Glutamatergic neuron (in vitro differentiated cells): Measurements from ENCODE around the gene B3GNT4. TPM values are rescaled to one million over a fixed set of nuclear protein-coding genes. Genes with fewer than 3 reads are reported as not detected.

ENCODE experiments used
- DNase-seq: peaks from one replicate; pipeline ENCODE4 v3.0.0; 2022
- H3K27ac Mint-ChIP-seq: one replicate; pipeline ENCODE4 v1.8.0; 2020; ENCODE audit warnings: mild to moderate bottlenecking, mixed read lengths, inconsistent platforms; ENCODE audit not compliant: unreplicated experiment
- H3K27me3 Mint-ChIP-seq: one replicate; pipeline ENCODE4 v1.8.0; 2020; ENCODE audit warnings: mild to moderate bottlenecking, moderate library complexity, mixed read lengths, inconsistent platforms; ENCODE audit not compliant: unreplicated experiment
- H3K36me3 Mint-ChIP-seq: one replicate; pipeline ENCODE4 v1.8.0; 2020; ENCODE audit warnings: mild to moderate bottlenecking, mixed read lengths, inconsistent platforms; ENCODE audit not compliant: unreplicated experiment
- H3K4me1 Mint-ChIP-seq: one replicate; pipeline ENCODE4 v1.8.0; 2020; ENCODE audit warnings: mild to moderate bottlenecking, low read depth, mixed read lengths, inconsistent platforms; ENCODE audit not compliant: unreplicated experiment
- H3K4me3 Mint-ChIP-seq: one replicate; pipeline ENCODE4 v1.8.0; 2020; ENCODE audit warnings: mild to moderate bottlenecking, mixed read lengths, inconsistent platforms; ENCODE audit not compliant: unreplicated experiment
- H3K9me3 Mint-ChIP-seq: one replicate; pipeline ENCODE4 v1.8.0; 2020; ENCODE audit warnings: mild to moderate bottlenecking, moderate library complexity, mixed read lengths, inconsistent platforms; ENCODE audit not compliant: unreplicated experiment
- total RNA-seq: library from RNA; stranded (reverse); fragmentation: NEBNext Ultra II Directional; extraction: Animal tissue kit (Norgen Biotek cat#: 25700); gene quantifications from one replicate; pipeline ENCODE4 v1.2.1, GENCODE V29; 2021; ENCODE audit not compliant: unreplicated experiment
- TF ChIP-seq, protein P1 (sequence below): fragments of 200-600 bp; sonication (generic); IDR thresholded peaks from one replicate; pipeline ENCODE4 v1.5.0; 2021; ENCODE audit not compliant: partially characterized antibody, unreplicated experiment

The B3GNT4 gene
- total RNA-seq, 1 donor from 2014 or later: 1.8 TPM

DNA sequence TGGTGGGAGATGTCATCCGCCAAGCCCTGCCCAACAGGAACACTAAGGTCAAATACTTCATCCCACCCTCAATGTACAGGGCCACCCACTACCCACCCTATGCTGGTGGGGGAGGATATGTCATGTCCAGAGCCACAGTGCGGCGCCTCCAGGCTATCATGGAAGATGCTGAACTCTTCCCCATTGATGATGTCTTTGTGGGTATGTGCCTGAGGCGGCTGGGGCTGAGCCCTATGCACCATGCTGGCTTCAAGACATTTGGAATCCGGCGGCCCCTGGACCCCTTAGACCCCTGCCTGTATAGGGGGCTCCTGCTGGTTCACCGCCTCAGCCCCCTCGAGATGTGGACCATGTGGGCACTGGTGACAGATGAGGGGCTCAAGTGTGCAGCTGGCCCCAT, 3.5 kb downstream of the B3GNT4 start:
- no peak overlapping the region for H3K4me3 Mint-ChIP-seq
- H3K27me3 Mint-ChIP-seq: peaks cover 12% of the 10 kb centered on the region
- peaks cover 8% of the 10 kb centered on the region for H3K9me3 Mint-ChIP-seq
- TF ChIP-seq, protein P1, sequence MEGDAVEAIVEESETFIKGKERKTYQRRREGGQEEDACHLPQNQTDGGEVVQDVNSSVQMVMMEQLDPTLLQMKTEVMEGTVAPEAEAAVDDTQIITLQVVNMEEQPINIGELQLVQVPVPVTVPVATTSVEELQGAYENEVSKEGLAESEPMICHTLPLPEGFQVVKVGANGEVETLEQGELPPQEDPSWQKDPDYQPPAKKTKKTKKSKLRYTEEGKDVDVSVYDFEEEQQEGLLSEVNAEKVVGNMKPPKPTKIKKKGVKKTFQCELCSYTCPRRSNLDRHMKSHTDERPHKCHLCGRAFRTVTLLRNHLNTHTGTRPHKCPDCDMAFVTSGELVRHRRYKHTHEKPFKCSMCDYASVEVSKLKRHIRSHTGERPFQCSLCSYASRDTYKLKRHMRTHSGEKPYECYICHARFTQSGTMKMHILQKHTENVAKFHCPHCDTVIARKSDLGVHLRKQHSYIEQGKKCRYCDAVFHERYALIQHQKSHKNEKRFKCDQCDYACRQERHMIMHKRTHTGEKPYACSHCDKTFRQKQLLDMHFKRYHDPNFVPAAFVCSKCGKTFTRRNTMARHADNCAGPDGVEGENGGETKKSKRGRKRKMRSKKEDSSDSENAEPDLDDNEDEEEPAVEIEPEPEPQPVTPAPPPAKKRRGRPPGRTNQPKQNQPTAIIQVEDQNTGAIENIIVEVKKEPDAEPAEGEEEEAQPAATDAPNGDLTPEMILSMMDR: no peak
- peaks cover 11% of the 10 kb centered on the region for H3K36me3 Mint-ChIP-seq
- H3K27ac Mint-ChIP-seq: no peak overlapping the region
- H3K4me1 Mint-ChIP-seq: peaks cover 2% of the 10 kb centered on the region
- no peak for DNase-seq

DNA sequence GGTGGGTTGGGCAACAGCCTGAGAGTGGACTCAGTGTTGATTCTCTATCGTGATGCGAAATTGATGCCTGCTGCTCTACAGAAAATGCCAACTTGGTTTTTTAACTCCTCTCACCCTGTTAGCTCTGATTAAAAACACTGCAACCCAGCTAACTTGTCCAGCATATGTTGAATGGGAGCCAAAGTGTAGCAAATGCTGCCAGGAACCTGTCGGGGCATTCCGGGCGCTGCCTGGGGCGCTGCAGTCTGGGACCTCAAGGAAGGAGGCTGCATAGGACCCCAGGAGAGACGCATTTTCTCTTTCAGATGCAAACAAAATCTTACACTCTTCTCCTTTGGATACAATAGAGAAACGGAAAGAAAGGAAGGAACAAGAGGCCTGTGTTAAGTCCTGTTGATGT, 3.9 kb downstream of the B3GNT4 start:
- H3K27me3 Mint-ChIP-seq: peaks cover 12% of the 10 kb centered on the region
- no peak overlapping the region for H3K27ac Mint-ChIP-seq
- no peak overlapping the region for H3K4me3 Mint-ChIP-seq
- peaks cover 2% of the 10 kb centered on the region for H3K4me1 Mint-ChIP-seq
- H3K9me3 Mint-ChIP-seq: peaks cover 8% of the 10 kb centered on the region
- TF ChIP-seq, protein P1: no peak
- peaks cover 11% of the 10 kb centered on the region for H3K36me3 Mint-ChIP-seq
- no peak for DNase-seq

DNA sequence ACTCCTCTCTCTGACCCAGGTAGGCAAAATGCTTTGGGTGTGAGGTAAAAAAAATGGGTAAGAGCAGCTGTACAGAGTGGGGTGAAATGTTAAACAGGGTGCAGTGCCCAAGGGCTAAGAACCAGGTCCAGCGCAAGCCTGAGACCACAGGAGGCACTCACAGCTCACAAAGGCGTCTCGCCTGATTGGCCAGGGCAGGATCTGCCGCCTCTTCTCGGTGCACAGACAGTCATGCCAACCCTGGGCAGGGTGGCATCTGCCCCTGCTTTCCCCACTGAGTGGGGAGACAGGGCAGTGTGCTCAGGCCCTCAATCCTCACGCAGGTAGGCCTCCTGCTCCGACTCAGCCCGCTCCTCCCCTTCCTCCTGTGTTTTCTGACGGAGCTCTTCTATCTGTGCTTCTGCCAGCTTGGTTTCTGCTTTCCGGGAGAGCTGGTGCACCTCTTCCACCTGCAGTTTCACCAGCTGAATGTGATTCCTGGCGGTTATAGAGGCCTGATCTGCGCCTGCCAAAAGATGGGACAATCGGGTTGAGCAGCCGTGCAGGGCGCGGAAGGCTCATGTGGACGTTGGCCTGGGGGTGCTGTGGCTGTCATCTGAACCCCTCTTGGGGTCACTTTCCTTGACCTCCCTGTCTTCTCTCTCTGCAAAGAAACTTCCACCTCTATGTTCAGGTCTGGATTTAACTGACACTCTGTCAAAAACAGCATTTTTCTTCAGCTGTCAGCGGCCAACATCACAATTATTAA, 4.7 kb downstream of the B3GNT4 start:
- no peak overlapping the region for H3K4me3 Mint-ChIP-seq
- peaks cover 11% of the 10 kb centered on the region for H3K27me3 Mint-ChIP-seq
- TF ChIP-seq, protein P1: no peak
- peaks cover 8% of the 10 kb centered on the region for H3K9me3 Mint-ChIP-seq
- H3K27ac Mint-ChIP-seq: peak overlapping the region; percentile 37
- DNase-seq: no peak
- peaks cover 2% of the 10 kb centered on the region for H3K4me1 Mint-ChIP-seq
- H3K36me3 Mint-ChIP-seq: peaks cover 11% of the 10 kb centered on the region

DNA sequence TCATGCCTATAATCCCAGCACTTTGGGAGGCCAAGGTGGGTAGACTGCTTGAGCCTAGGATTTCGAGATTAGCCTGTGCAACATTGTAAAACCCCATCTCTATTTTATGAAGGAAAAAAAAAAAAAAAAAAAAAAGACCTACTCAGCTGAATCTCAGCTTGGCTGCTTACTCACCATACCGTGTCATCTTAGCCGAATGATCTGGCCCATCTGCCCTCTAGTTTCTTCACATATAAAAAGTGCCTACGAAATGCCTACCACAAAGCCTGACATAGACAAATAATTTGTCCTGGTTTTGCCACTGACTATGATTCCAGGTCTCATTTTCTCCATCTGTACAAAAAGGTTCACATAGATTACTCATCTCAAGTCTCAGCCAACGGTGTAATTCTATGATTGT, 12.3 kb downstream of the B3GNT4 start:
- H3K36me3 Mint-ChIP-seq: peaks cover 4% of the 10 kb centered on the region

DNA sequence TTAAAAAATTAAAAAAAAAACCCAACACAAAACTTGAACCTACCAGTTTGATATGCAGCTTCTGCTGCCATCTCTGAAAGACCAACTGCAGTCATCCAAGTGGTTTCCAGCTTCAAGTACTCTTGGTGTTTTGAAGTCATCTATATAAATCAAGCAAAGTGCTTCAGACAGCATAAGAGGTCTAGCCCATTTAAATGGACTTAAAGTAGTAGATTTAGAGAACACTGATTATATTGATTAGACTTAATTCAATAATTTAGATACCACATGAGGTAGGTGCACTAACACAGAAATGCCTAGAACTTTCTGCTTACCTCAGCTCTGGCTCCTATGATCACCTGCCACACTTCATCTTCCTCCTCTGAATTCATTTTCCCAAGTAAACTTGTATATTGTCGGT, 12.9 kb downstream of the B3GNT4 start:
- DNase-seq: no peak
- peaks cover 2% of the 10 kb centered on the region for H3K27me3 Mint-ChIP-seq
- no peaks in the 10 kb centered on the region for H3K9me3 Mint-ChIP-seq
- H3K27ac Mint-ChIP-seq: no peak overlapping the region
- TF ChIP-seq, protein P1: no peak
- no peaks in the 10 kb centered on the region for H3K4me1 Mint-ChIP-seq
- H3K4me3 Mint-ChIP-seq: no peak overlapping the region
- H3K36me3 Mint-ChIP-seq: peaks cover 4% of the 10 kb centered on the region

More for the DNA sequence above, 12.3 kb downstream of the B3GNT4 start:
- H3K4me3 Mint-ChIP-seq: no peak overlapping the region
- no peaks in the 10 kb centered on the region for H3K4me1 Mint-ChIP-seq
- DNase-seq: no peak
- H3K9me3 Mint-ChIP-seq: no peaks in the 10 kb centered on the region
- TF ChIP-seq, protein P1: no peak
- H3K27me3 Mint-ChIP-seq: peaks cover 2% of the 10 kb centered on the region
- no peak overlapping the region for H3K27ac Mint-ChIP-seq
